ENCODE results near the gene YY1.

The YY1 gene

GRCh38 chr14:100327128-100327527, 88.2 kb downstream of the YY1 start:
- no peaks in the 10 kb centered on the region for H3K36me3 ChIP-seq
- H3K4me1 ChIP-seq, result no peaks in the 10 kb centered on the region
- H3K27me3 ChIP-seq, result no peaks in the 10 kb centered on the region
- TF ChIP-seq CTCF (IDR thresholded peaks at IDR 0.05), result no peak
- no peaks in the 10 kb centered on the region for H3K9me3 ChIP-seq
- no peak for DNase-seq
- no peak overlapping the region for H3K4me3 ChIP-seq
- no peak overlapping the region for H3K27ac ChIP-seq
- intact Hi-C loops (cut with DNase I; ENCODE audit: low total_unique reads), result no loop called here

- intact Hi-C loops (cut with DNase I; ENCODE audit: low total_unique reads), result no loop called here
- no peak for TF ChIP-seq CTCF (IDR thresholded peaks at IDR 0.05)
- Histone ChIP-seq H3K36me3 (peaks cover 0 to 2% (median under 1%) of the 10 kb centered on the region in 3 donors), H3K9me3 (no peaks in the 10 kb centered on the region), H3K27ac (no peak overlapping the region), H3K4me3 (no peak overlapping the region), H3K27me3 (no peaks in the 10 kb centered on the region), H3K4me1 (no peaks in the 10 kb centered on the region)
- DNase-seq, result no peak
Measured at GRCh38 chr14:100328495-100329163, 89.7 kb downstream of the YY1 start.

- Histone ChIP-seq H3K9me3 (no peaks in the 10 kb centered on the region), H3K4me3 (no peak overlapping the region), H3K27me3 (no peaks in the 10 kb centered on the region), H3K4me1 (no peaks in the 10 kb centered on the region), H3K27ac (no peak overlapping the region), H3K36me3 (peaks cover 4 to 9% (median 8%) of the 10 kb centered on the region in 3 donors)
- DNase-seq, result no peak
- intact Hi-C loops (cut with DNase I; ENCODE audit: low total_unique reads), result no loop called here
- no peak for TF ChIP-seq CTCF (IDR thresholded peaks at IDR 0.05)
Measured at GRCh38 chr14:100329233-100330006, 90.5 kb downstream of the YY1 start.

- no peak for DNase-seq
- Histone ChIP-seq H3K27ac (no peak overlapping the region), H3K36me3 (peaks cover 9 to 15% (median 12%) of the 10 kb centered on the region in 3 donors), H3K27me3 (no peaks in the 10 kb centered on the region), H3K4me1 (no peaks in the 10 kb centered on the region), H3K9me3 (no peaks in the 10 kb centered on the region), H3K4me3 (no peak overlapping the region)
- intact Hi-C loops (cut with DNase I; ENCODE audit: low total_unique reads), result no loop called here
- TF ChIP-seq CTCF (IDR thresholded peaks at IDR 0.05), result no peak
Measured at GRCh38 chr14:100330007-100330344, 91.0 kb downstream of the YY1 start.

GRCh38 chr14:100330388-100330931, 91.5 kb downstream of the YY1 start:
- no peaks in the 10 kb centered on the region for H3K4me1 ChIP-seq
- no peak for DNase-seq
- peaks cover 9 to 18% (median 14%) of the 10 kb centered on the region in 3 donors for H3K36me3 ChIP-seq
- H3K27ac ChIP-seq, result no peak overlapping the region
- no peaks in the 10 kb centered on the region for H3K9me3 ChIP-seq
- no peak for TF ChIP-seq CTCF (IDR thresholded peaks at IDR 0.05)
- H3K27me3 ChIP-seq, result no peaks in the 10 kb centered on the region
- intact Hi-C loops (cut with DNase I; ENCODE audit: low total_unique reads), result no loop called here
- H3K4me3 ChIP-seq, result no peak overlapping the region
